PC-9 (cell line): Measurements from ENCODE around the gene ANGEL2. TPM values are rescaled to one million over a fixed set of nuclear protein-coding genes. Genes with fewer than 3 reads are reported as not detected.

ENCODE experiments used
- Bru-seq: library from RNA; stranded (reverse); fragments of 400-500 nt; gene quantifications from one replicate; lab custom pipeline; 2021; lab: Mats Ljungman, UMichigan
- BruChase-seq, 2 experiments: library from RNA; stranded (reverse); fragments of 400-500 nt; gene quantifications; one replicate each; lab custom pipeline; 2021; lab: Mats Ljungman, UMichigan
- BruUV-seq: library from RNA; stranded (reverse); fragments of 400-500 nt; replicated peaks from 2 replicates; lab custom pipeline; 2021; lab: Mats Ljungman, UMichigan
- CTCF ChIA-PET: fragments of 300-600 bp; sonication (Branson Sonifier 250); formaldehyde crosslinking; loops from one replicate; lab custom pipeline; 2022; ENCODE audit warnings: antibody characterized with exemption; lab: Charles Lee
- POLR2A ChIA-PET: fragments of 300-600 bp; sonication (Branson Sonifier 250); formaldehyde crosslinking; loops from one replicate; lab custom pipeline; 2022; ENCODE audit warnings: antibody characterized with exemption; ENCODE audit not compliant: unreplicated experiment; lab: Charles Lee
- DNase-seq, 2 experiments: peaks; one replicate each; pipeline versions ENCODE4 v3.0.0 to v3.0.0-alpha.2; 2015 to 2022; ENCODE audit warnings: mixed read lengths in 1 of 2
- H2AFZ ChIP-seq: fragments of 200-600 bp; sonication (generic); 2 replicates; pipeline ENCODE4 v1.8.1; 2017; ENCODE audit warnings: antibody characterized with exemption
- H3F3A ChIP-seq: fragments of 200-600 bp; sonication (generic); 2 replicates; pipeline ENCODE4 v1.8.1; 2017; ENCODE audit warnings: antibody characterized with exemption, mild to moderate bottlenecking, low read depth; ENCODE audit not compliant: insufficient read depth
- H3K27ac ChIP-seq: fragments of 200-600 bp; sonication (generic); 2 replicates; pipeline ENCODE4 v1.6.1; 2016; ENCODE audit warnings: mixed run types
- H3K27me3 ChIP-seq: fragments of 200-600 bp; sonication (generic); 2 replicates; pipeline ENCODE4 v1.6.1; 2016; ENCODE audit warnings: low read depth, mixed run types; ENCODE audit not compliant: insufficient read depth
- H3K36me3 ChIP-seq: fragments of 200-600 bp; sonication (generic); 2 replicates; pipeline ENCODE4 v1.6.1; 2016; ENCODE audit warnings: low read depth, mixed run types
- H3K4me1 ChIP-seq: fragments of 200-600 bp; sonication (generic); replicated peaks from 2 replicates; pipeline ENCODE4 v1.6.1; 2016; ENCODE audit warnings: mixed run types; ENCODE audit not compliant: insufficient read depth
- H3K4me2 ChIP-seq: fragments of 200-600 bp; sonication (generic); 2 replicates; pipeline ENCODE4 v1.6.1; 2017; ENCODE audit warnings: mixed run types
- H3K4me3 ChIP-seq: fragments of 200-600 bp; sonication (generic); 2 replicates; pipeline ENCODE4 v1.6.1; 2016; ENCODE audit warnings: mixed run types
- H3K79me2 ChIP-seq: fragments of 200-600 bp; sonication (generic); 2 replicates; pipeline ENCODE4 v1.6.1; 2017; ENCODE audit warnings: low read depth, mixed run types
- H3K9me2 ChIP-seq: fragments of 200-600 bp; sonication (generic); 2 replicates; pipeline ENCODE4 v1.8.1; 2017; ENCODE audit warnings: mild to moderate bottlenecking; ENCODE audit not compliant: insufficient read depth
- H3K9me3 ChIP-seq: fragments of 200-600 bp; sonication (generic); 2 replicates; pipeline ENCODE4 v1.8.1; 2016; ENCODE audit warnings: low read depth; ENCODE audit not compliant: insufficient read depth
- H4K20me1 ChIP-seq: fragments of 200-600 bp; sonication (generic); 2 replicates; pipeline ENCODE4 v1.8.1; 2017; ENCODE audit not compliant: insufficient read depth
- CTCF ChIP-seq: fragments of 200-600 bp; sonication (generic); conservative IDR thresholded peaks from 2 replicates; pipeline ENCODE4 v1.6.1; 2017; ENCODE audit warnings: mixed run types, antibody characterized with exemption, mild to moderate bottlenecking, moderate library complexity
- EZH2 ChIP-seq: fragments of 200-600 bp; sonication (generic); IDR thresholded peaks from 2 replicates; pipeline ENCODE4 v1.8.0; 2017; ENCODE audit warnings: antibody characterized with exemption, low read depth
- intact Hi-C: fragments of 100-400 bp; cut with micrococcal nuclease; formaldehyde crosslinking; loops from one replicate; pipeline ENCODE4 v1.10.0; 2022; ENCODE audit not compliant: unreplicated experiment
- long read RNA-seq: library from polyadenylated mRNA; stranded (forward); transcript quantifications from one replicate; pipeline ENCODE4 v2.0.0, GENCODE V29; 2022
- total RNA-seq: library from RNA; stranded (reverse); gene quantifications from 2 replicates; pipeline ENCODE4 v1.2.3, GENCODE V29; 2021

Gene ANGEL2
- total RNA-seq (35.4 and 42.6 TPM in 2 replicates), Bru-seq, nascent RNA (percentile 83 among the genes with signal in this experiment), BruChase-seq, experiment 1, labeled RNA remaining after a 2-hour chase (percentile 92 among the genes with signal in this experiment), BruChase-seq, experiment 2, labeled RNA remaining after a 6-hour chase (percentile 85 among the genes with signal in this experiment)
- long read RNA-seq, full-length matches to known transcripts = 7 of 61 reads
- long read RNA-seq, partial matches to known transcripts = 6 of 61 reads
- long read RNA-seq, other reads (novel, unspliced or antisense) = 48 of 61 reads

- peak within 1 kb of the TSS; percentile 65 for H3K27ac ChIP-seq
- peak; percentile 90 to 91 for DNase-seq
- intact Hi-C loops = loop anchor here (1.0 to 5.0 kb wide), 2 partner anchors 36 to 1297 kb away; partner anchors contain the start of gene RPS6KC1
- no peaks in the 10 kb centered on the region for H3K9me3 ChIP-seq
- POLR2A ChIA-PET = interaction anchor here (0.5 kb wide), 1 partner anchor 215 kb away, joined by 4 read pairs; no protein-coding TSS in a partner anchor
- H3K79me2 ChIP-seq = peaks cover 33% of the 10 kb centered on the region
- TF ChIP-seq EZH2 = no peak
- no peak for TF ChIP-seq CTCF
- no peaks in the 10 kb centered on the region for H3F3A ChIP-seq
- no peaks in the 10 kb centered on the region for H4K20me1 ChIP-seq
- no peaks in the 10 kb centered on the region for H3K9me2 ChIP-seq
- peak within 1 kb of the TSS; percentile 81 for H3K4me3 ChIP-seq
- peaks cover 15% of the 10 kb centered on the region; the same call in 1 of the 2 replicates for H3K4me1 ChIP-seq
- H2AFZ ChIP-seq = peak within 1 kb of the TSS; percentile 92
- CTCF ChIA-PET = no interaction called here
- TSS peak; percentile 99 for BruUV-seq
- H3K27me3 ChIP-seq = no peaks in the 10 kb centered on the region
- 0 out of 2 replicates have a peak, but pooled peaks cover 15% of the 10 kb centered on the region for H3K36me3 ChIP-seq
- H3K4me2 ChIP-seq = peak within 1 kb of the TSS; percentile 92
Measured at GRCh38 chr1:213015099-213016050, at the start of gene ANGEL2. TSS of gene ANGEL2 (minus strand) at chr1:213015867. CDS start at chr1:213015671, 196 bp downstream.

GRCh38 chr1:213061263-213061662 is 45.6 kb upstream of the ANGEL2 start:
- Histone ChIP-seq H3K9me2 (no peaks in the 10 kb centered on the region), H3K36me3 (no peaks in the 10 kb centered on the region), H3K4me1 (no peaks in the 10 kb centered on the region), H3K27ac (no peak overlapping the region), H3K4me3 (no peak overlapping the region), H3K79me2 (peaks cover 38% of the 10 kb centered on the region), H3F3A (no peaks in the 10 kb centered on the region), H4K20me1 (no peaks in the 10 kb centered on the region; the same call in 1 of the 2 replicates), H2AFZ (no peak overlapping the region), H3K4me2 (no peak overlapping the region), H3K9me3 (no peaks in the 10 kb centered on the region), H3K27me3 (no peaks in the 10 kb centered on the region)
- ChIA-PET POLR2A (no interaction called here), CTCF (no interaction called here)
- BruUV-seq = no TSS peak
- DNase-seq = no peak
- intact Hi-C loops = no loop called here
- TF ChIP-seq EZH2 (no peak), CTCF (no peak; the same call in 1 of the 2 replicates)

- TF ChIP-seq EZH2 (no peak), CTCF (no peak)
- H3K27me3 ChIP-seq = no peaks in the 10 kb centered on the region
- H3K79me2 ChIP-seq = peaks cover 42% of the 10 kb centered on the region
- DNase-seq = no peak
- H3K9me2 ChIP-seq = no peaks in the 10 kb centered on the region
- no peaks in the 10 kb centered on the region for H3K4me1 ChIP-seq
- no peaks in the 10 kb centered on the region for H3K9me3 ChIP-seq
- no peak overlapping the region for H3K4me3 ChIP-seq
- no peaks in the 10 kb centered on the region; the same call in 1 of the 2 replicates for H4K20me1 ChIP-seq
- intact Hi-C loops = no loop called here
- H2AFZ ChIP-seq = no peak overlapping the region
- ChIA-PET POLR2A (no interaction called here), CTCF (no interaction called here)
- no peaks in the 10 kb centered on the region for H3K36me3 ChIP-seq
- no peak overlapping the region for H3K4me2 ChIP-seq
- no peak overlapping the region for H3K27ac ChIP-seq
- H3F3A ChIP-seq = no peaks in the 10 kb centered on the region
- BruUV-seq = no TSS peak
Measured at GRCh38 chr1:213060836-213061235, 45.2 kb upstream of the ANGEL2 start.
